Small intestine (tissue), 4 donors: ENCODE results near the gene PIGZ. TPM values are rescaled to one million over a fixed set of nuclear protein-coding genes. Genes with fewer than 3 reads are reported as not detected.

Experiments used
- polyA plus RNA-seq, 4 donors: library from polyadenylated mRNA; stranded (reverse) in 3 of 4; unstranded in 1 of 4; fragments of 200-250 nt in 3 of 4; fragments of 120-200 nt in 1 of 4; gene quantifications; one replicate each; pipeline versions ENCODE4 v1.2.1 to v1.2.3, GENCODE V29; 2013
- donor health status: healthy with polysubstance abuse.
- donor health status: Bipolar disorder and iron deficiency.
- donor health status: healthy.

The PIGZ gene
- polyA plus RNA-seq, 4 donors = 1.1 to 78.4 (median 2.9) TPM

Other genes with a start within 250 kb of the PIGZ start
- gene PAK2, start 229.0 kb downstream of the PIGZ start, polyA plus RNA-seq = 10 to 100 TPM; 22.9 to 41.9 (median 24.5) TPM
- 10 to 100 TPM in 1 of 4 donors, 1 to 10 TPM in 3; 4.9 to 20.3 (median 5.4) TPM for gene SENP5, start 100.9 kb downstream of the PIGZ start, polyA plus RNA-seq
- gene NCBP2, start 26.3 kb downstream of the PIGZ start, polyA plus RNA-seq = 100 to 1,000 TPM in 1 of 4 donors, 10 to 100 TPM in 3; 28.6 to 111 (median 38.1) TPM
- 100 to 1,000 TPM in 1 of 4 donors, 1 to 10 TPM in 3; 6.5 to 480 (median 8.4) TPM for gene MELTF, start 61.0 kb upstream of the PIGZ start, polyA plus RNA-seq